CD4-positive, alpha-beta T cell treated with Interleukin-17A for 4 hours (primary cell): ENCODE measurements around the gene SMO.
"Not testable (repeated sequence)": the region's sequence is repeated elsewhere in the genome, so short reads cannot be mapped to it uniquely, and the experiment has no call there.

Experiments used
- DNase-seq: peaks from one replicate; pipeline ENCODE4 v3.0.0-alpha.2; 2020; ENCODE audit warnings: mixed read lengths

The SMO gene

GRCh38 chr7:129240119-129240820 is 51.8 kb downstream of the SMO start:
- no peak for DNase-seq

GRCh38 chr7:129244220-129244619 is 55.8 kb downstream of the SMO start:
- no peak for DNase-seq

GRCh38 chr7:129245533-129245932 is 57.1 kb downstream of the SMO start:
- no peak for DNase-seq

- no peak for DNase-seq
Observed at GRCh38 chr7:129247087-129247486, 58.7 kb downstream of the SMO start.

- no peak for DNase-seq
Observed at GRCh38 chr7:129252128-129252527, 63.7 kb downstream of the SMO start.

- DNase-seq: not testable (repeated sequence)
Observed at GRCh38 chr7:129252603-129253002, 64.2 kb downstream of the SMO start.

GRCh38 chr7:129255800-129256199 is 67.4 kb downstream of the SMO start:
- no peak for DNase-seq

GRCh38 chr7:129256221-129256620 is 67.8 kb downstream of the SMO start:
- no peak for DNase-seq

- no peak for DNase-seq
Observed at GRCh38 chr7:129257168-129257567, 68.7 kb downstream of the SMO start.

- DNase-seq: no peak
Observed at GRCh38 chr7:129258649-129259389, 70.4 kb downstream of the SMO start.

GRCh38 chr7:129262324-129262723 is 73.9 kb downstream of the SMO start:
- no peak for DNase-seq
